HS-27A (cell line): Measurements from ENCODE around the gene STARD6.
"Not testable (repeated sequence)": the region's sequence is repeated elsewhere in the genome, so short reads cannot be mapped to it uniquely, and the experiment has no call there.

Source experiments
- DNase-seq: peaks from one replicate; pipeline ENCODE4 v3.0.0-alpha.2; 2012; ENCODE audit warnings: low read depth, missing footprints

Gene STARD6

DNA sequence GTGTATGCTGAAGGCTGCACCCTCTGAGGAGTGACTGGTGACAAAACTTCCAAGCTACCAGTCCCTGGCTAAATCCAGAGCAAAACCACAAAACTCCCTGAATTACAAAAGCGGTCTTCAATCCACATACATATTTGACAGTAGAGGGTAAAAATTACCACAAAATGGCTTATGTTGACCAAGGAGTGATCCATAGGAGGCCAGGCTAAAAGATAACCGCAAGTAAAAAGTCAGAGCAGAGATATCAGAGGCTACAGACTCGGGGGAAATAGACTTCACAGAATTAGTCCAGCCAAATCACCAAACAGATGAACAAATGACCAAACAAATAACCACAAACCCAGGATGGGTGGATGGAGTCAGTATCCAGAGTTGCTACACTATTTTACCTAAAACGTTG is 19.4 kb downstream of the STARD6 start:
- no peak for DNase-seq

DNA sequence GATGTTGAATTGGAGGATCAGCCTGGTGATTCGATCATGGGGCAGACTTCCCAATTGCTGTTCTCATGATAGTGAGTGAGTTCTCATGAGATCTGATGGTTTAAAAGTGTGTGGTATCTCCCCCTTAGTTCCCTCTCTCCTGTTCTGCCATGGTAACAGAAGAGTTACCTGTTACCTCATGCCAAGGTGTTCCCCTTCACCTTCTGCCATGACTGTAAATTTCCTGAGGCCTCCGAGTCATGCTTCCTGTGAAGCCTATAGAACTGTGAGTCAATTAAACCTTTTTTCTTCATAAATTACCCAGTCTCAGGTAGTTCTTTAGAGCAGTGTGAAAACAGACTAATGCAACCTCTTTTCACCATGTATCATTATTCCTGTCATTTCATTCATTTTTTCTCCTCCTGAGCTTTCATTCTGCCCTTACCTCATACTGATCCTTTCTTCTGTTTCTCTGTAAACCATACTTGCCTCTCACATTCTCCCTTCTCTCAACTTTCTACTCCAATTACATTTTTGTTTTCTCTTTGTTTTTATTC is 22.0 kb downstream of the STARD6 start:
- DNase-seq = no peak

DNA sequence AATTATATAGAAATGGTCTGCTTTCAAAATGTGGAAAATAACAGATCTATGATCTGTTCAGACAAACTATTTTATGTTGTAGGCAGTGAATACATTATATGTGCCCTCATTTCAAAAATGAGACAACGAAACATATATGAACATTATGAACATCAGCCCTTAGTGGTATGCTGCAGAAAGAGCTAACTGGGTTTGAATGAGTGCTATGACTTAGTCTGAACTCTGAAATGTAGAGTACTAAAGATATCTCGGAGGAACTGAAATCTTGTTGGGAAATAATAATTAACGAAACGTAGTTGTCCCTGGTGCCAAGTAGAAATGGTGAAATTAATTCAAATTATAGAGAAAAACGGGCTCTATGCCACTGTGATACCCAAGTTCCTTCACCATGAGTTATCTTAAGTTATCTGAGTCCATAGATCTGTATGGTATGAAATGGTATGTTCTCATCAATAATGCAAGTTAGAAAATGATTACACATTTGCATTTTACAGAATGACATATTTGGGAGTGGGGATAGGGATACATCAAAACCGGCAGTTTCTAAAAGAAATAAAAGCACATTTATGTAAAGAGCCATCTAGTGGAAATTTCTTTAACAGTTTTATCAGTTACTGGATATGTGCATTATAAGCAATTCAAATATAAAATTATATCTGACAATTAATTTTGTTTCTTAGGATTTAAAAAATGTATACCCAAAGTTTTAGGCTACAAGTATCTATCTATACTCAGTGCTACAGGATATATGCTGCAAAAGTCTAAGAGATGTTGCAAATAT is 26.7 kb downstream of the STARD6 start:
- DNase-seq = no peak

DNA sequence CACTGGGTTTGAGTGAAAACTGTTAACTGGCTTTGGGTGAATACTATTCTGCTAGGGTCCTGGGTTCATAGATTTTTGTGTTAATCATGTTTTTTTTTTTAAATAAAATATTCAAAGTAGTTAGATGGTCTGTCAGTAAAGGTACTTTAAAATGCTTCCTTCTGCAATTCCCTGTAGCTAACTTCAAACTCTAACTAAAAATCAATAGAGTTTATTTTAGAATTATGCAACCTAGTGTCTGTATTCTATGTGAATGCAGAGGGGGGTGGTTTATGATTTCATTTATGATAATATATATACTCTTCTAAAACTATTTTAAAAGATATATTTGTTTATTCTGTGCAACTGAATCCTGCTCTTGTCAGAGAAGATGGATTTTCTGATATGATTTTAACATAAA is 27.9 kb downstream of the STARD6 start:
- DNase-seq = no peak

DNA sequence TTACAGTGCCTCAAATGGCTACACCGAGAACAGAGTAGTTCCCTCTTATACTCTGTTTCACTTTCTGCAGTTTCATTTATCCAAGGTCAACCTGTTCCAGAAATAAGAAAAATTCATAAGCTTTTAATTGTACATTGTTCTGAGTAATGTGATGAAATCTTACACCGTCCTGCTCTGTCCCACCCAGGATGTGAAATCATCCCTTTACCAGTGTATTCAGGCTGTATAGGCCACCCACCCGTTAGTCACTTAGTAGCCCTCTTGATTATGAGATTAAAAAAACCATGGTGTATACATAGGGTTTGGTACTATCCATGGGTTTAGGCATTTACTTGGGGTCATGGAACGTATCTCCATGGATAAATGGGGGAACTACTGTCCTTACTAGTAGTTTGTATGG is 29.8 kb downstream of the STARD6 start:
- no peak for DNase-seq

DNA sequence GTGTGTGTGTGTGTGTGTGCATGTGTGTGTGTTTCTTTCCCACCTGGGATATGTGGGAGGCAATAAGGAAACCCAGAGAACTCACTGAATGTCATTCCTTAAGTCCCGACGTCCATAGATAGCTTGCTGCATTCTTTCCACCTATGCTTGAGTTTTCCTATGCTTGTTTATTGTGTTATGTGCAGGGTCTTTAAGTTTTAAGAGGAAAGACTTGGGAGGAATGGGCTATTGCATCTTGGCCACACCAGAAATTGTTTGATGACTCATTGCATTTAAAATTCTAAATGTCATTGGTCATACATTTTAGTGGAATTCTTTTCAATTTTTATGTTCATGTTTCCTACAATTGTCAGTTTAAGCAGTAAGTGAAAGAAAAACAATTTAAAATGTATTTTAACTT is 33.7 kb downstream of the STARD6 start:
- DNase-seq = no peak

DNA sequence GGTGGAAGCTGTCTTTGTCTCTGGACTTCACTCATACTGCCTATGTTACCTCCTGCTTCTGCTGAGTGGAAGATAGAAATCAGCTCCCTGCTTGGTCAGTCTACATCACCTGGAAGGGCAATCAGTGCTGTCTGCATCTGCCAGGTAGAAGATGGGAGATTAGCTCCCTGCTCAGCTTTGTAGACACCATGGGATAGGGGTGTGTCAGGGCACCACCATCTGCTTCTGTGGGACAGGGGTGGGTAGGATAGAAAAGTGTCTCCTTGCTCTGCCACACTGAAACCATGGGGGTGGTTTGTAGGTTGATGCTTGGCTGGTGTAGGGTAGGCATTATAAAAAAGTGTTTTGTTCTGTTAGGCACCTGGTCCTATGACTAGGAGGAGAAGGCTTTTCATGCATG is 34.1 kb downstream of the STARD6 start:
- no peak for DNase-seq

DNA sequence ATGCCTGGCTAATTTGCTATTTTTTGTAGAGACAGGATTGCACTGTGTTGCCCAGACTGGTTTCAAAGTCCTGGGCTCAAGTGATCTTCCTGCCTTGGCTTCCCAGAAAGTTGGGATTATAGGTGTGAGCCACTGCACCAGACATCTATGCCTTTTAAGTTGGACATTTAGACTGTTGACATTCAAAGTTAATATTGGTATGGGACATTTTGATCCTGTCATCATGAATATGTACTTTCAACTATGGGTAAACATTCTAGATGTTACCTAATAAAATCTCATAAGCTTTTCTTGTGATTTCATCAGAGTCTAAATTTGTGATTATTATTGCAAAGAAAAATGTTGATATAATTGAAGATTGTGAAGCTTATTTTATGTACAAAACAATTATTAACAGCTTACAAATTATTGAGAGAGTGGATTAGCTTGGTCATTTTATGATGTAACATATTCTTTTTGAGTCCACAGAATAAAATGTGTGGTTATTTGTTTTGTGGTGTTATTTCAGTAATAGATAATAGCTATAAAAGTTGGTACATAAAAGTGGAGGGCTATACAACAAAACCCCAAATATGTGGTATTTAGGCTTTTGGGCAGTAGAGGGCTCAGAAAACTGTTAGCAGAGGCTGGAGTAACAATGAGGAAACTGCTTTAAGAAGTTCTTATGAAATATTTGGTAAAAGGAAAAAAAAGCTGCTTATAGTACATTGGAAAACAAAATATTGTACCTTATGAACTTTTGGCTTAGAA is 41.4 kb downstream of the STARD6 start:
- no peak for DNase-seq

DNA sequence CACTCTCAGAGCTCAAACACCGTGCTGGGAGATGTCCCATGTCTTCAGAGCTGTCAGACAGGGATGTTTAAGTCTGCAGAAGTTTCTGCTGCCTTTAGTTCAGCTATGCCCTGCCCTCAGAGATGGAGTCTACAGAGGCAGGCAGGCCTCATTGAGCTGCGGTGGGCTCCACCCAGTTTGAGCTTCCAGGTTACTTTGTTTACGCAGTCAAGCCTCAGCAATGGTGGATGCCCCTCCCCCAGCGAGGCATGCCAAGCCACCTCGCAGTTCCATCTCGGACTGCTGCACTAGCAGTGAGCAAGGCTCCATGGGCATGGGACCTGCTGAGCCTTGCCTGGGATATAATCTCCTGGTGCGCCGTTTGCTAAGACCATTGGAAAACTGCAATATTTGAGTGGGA is 48.1 kb downstream of the STARD6 start:
- not testable (repeated sequence) for DNase-seq

DNA sequence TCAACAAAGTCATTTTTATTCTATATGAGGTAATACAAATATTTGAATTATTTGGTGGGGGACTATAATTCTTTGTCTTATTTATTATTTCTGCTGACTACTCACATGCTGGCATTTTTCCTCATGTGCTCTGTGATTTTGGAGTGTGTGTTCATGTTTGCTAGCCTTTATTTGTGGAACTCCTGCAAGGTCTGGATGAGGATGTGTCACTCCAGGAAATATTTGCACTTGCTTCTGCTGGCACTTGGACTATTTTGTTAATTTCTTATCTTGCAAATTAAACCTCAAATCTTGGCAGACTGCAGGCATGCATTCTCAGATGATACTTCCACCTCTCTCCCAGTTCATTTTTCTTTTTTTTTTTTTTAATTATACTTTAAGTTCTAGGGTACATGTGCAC is 54.2 kb downstream of the STARD6 start:
- DNase-seq = no peak

DNA sequence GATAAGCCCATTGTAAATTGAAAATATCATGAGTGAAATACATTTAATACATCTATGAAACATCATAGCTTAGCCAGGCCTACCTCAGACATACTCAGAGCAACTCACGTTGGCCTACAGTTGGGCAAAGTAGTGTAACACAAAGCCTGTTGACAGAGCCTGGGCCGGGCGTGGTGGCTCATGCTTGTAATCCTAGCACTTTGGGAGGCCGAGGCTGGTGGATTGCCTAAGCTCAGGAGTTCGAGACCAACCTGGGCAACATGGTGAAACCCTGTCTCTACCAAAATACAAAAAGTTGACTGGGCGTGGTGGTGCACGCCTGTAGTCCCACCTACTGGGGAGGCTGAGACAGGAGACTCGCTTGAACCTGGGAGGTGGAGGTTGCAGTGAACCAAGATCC is 58.7 kb downstream of the STARD6 start:
- not testable (repeated sequence) for DNase-seq

DNA sequence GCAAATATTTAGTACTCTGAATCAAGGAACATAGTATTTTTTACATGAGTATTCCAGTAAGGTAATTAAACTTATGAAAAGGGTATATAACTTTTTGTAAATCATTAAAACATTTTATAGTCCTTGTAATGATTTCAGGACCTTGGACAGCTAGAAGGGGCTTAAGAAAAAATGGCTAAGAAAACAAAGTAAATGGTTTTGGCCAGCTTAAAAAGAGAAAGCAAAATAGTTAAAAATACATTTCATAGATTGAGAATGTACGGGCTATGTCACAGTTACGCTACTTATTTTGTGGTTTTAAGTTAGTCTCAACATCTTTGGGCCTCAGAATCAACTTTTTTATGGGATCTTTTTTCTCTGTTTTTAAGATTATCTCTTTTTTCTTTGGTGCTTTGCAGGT is 61.6 kb downstream of the STARD6 start:
- no peak for DNase-seq

DNA sequence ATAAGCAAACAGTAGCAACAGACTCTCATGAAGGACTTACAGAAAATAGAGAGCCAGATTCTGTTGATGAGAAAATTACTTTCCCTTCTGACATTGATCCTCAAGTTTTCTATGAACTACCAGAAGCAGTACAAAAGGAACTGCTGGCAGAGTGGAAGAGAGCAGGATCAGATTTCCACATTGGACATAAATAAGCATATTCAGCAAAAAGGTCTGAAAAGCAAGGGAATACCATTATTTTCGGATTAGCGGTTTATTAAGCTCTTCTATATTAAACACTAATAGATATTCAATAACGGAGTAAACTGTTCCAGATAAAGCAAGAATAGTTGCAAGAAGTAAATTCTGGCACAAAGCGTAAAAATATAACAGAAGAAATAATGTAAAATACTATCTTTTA is 63.4 kb downstream of the STARD6 start:
- DNase-seq = no peak

DNA sequence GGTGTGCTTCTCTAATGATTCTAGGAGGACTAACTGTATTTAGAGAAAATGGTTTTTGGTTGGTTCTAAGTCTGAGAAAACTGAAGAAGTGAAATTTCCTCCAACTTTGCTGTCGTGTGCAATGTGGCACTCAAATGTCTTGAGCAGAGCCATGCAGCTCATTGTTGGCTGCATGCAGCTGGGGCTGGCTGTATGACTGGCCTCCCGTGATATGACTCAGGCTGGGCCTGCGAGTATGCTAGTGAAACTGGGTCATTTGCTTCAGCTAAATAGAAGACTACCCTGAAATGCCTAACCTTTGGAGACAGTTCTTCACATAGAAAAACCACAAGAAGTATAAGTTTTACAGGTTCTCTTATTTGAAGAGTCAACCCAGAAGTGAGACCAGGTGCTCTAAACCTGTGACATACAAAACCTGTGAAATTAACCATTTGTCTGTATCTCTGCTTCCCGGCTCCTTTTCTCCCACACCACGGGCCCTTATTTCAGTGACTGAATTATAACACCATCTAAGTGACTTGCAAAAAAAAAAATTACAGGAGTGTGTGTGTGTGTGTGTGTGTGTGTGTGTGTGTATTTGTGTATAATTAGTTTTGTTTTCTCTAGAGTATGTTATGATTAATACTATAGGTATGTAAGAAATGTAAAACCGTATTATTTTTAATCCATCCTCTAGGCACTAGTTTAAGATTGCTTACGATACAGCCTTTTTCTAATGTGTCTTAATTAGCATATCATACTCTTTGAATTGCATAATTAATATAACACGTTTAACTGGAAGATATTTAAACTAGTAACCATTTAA is 72.5 kb downstream of the STARD6 start:
- no peak for DNase-seq

DNA sequence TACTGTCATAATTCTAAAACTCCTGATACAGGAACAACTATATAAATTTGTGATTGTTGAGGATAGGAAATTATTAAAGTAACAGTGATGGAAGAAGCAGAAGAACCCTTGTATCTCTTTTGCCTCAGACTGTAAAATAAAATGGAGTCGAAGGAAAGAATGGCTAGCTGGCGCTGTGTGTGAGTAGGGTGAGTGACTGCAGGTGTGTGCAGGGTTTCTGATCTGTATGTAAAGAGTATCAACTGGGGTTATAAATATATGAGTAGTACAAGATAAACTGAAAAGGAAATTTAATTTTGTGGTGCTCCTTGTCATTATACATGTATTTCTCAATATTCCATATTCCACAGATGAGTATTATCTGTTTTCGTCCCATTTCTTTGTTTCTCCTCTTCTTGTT is 73.1 kb downstream of the STARD6 start:
- no peak for DNase-seq

DNA sequence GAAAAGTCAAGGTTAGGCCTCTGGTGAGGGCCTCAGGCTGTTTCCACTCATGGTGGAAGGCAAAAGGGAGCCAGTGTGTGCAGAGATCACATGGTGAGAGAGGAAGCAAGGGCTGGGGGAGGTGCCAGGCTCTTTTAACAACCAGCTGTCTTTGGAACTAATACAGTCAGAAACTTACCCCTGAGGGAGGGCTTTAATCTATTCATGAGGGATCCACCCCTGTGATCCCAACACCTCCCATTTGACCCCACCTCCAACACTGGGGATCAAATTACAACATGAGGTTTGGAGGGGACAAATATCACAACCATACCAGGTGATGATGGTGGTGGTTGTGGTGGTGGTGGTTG is 77.5 kb downstream of the STARD6 start:
- DNase-seq = no peak

DNA sequence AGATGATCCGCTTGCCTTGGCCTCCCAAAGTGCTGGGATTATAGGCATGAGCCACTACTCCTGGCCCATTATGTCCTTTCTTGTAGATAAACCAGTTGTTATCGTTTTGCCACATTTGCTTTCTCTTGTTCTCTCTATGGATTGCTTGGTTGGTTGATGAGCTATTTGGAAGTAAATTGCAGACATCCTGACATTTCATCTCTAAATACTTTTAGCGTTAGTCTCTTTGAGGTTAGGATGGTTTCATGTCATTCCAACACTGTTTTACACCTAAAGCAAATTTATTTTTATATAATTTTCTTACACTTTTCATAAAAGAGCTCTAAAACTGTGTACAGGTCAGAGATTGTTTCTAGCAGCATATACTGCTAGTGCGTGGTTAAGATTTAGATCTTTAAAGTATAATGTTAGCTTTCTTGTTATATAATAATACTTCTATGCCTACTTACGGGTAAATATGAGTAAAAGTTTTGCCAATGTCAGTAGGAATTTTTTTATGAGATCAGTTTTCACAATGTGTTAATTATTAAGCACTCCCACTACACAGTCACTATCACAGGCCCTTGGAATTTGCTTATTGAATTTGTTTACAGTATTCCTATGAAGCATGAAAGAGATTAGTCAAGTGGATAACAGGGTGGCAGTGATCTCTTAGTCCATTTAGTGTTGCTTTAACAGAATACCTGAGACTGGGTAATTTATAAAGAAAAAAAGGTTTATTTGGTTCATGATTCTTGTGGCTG is 78.0 kb downstream of the STARD6 start:
- DNase-seq = no peak

DNA sequence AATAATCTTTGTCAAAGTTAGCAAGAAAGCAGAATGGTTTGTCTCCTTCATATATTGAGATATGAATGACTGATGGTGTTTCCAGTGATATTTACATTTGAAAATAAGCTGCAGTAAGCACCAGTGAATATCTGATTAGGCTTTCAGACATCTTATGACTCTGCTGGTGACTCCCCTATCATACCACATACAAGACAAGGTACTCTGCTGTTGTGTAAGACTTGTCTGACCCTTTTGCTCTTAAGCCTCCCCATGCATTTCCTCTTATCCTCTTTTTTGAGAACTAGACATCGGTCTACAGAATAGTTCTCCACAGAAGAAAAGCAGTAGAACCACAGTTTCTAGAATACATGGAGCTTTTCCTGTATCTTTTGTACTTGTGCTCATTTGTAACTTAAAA is 79.0 kb downstream of the STARD6 start:
- no peak for DNase-seq

DNA sequence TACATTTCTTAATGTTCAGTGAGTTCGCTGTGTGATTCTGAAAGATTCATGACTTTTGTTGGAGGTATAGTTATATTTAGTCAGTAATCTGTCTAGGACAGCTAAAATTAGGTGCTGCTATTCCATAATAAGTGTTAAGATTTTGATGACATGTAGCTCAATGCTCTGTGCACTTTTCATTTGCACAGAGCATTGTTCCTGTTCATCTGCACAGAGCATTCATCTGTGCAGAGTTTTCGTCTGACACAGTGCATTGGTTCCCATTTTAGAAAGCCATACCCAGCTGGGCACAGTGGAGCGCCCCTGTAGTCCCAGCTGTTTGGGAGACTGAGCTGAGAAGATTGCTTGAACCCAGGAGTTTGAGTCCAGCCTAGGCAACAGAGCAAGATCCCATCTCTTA is 79.8 kb downstream of the STARD6 start:
- DNase-seq = no peak
